Right ventricle myocardium inferior (tissue), 1 donor: ENCODE measurements around the gene COL5A3. TPM values are rescaled to one million over a fixed set of nuclear protein-coding genes. Genes with fewer than 3 reads are reported as not detected.

Source experiments
- ATAC-seq: fragments of 200-7000 bp; cut with Tn5 transposase; one replicate; pipeline ENCODE4 v1.9.1; 2020; ENCODE audit warnings: mild to moderate bottlenecking, moderate library complexity
- DNase-seq: peaks from one replicate; pipeline ENCODE4 v3.0.0; 2021; ENCODE audit errors: missing footprints
- intact Hi-C: fragments of 100-400 bp; cut with DNase I; formaldehyde crosslinking; loops from one replicate; pipeline ENCODE4 v1.11.0; 2022
- total RNA-seq: library from RNA; stranded (reverse); fragmentation: NEBNext Ultra II Directional; extraction: Animal tissue kit (Norgen Biotek cat#: 25700); gene quantifications from one replicate; pipeline ENCODE4 v1.2.1, GENCODE V29; 2021
- donor health status: DM: no; HTN: yes; CAD: no; lungs with severe emphysema.

COL5A3 gene
- total RNA-seq, 1 donor from 2014 or later, result 10.4 TPM

GRCh38 chr19:9991425-9992191, 18.7 kb downstream of the COL5A3 start:
- intact Hi-C loops, result no loop called here
- DNase-seq (no peak), ATAC-seq (no peak)

DNA sequence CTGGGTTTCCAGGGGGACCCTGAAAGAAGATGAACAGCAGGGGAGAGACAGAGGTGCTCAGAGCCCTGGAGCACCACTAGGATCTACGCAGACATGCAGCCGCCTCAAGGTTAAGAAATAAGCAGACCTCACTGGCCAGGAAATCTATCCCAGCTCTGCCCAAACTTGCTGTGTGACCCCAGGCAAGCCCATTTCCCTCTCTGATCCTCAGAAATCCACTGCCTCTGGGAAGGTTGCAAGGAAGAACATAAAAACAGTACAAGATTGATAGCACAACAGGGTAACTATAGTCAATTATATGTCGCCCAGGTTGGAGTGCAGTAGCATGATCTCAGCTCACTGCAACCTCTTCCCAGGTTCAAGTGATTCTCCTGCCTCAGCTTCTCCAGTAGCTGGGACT, 20.8 kb downstream of the COL5A3 start:
- ATAC-seq (no peak), DNase-seq (no peak)
- intact Hi-C loops, result no loop called here

GRCh38 chr19:9986787-9987281, 23.5 kb downstream of the COL5A3 start:
- intact Hi-C loops, result no loop called here
- ATAC-seq (peak; percentile 91), DNase-seq (no peak)

DNA sequence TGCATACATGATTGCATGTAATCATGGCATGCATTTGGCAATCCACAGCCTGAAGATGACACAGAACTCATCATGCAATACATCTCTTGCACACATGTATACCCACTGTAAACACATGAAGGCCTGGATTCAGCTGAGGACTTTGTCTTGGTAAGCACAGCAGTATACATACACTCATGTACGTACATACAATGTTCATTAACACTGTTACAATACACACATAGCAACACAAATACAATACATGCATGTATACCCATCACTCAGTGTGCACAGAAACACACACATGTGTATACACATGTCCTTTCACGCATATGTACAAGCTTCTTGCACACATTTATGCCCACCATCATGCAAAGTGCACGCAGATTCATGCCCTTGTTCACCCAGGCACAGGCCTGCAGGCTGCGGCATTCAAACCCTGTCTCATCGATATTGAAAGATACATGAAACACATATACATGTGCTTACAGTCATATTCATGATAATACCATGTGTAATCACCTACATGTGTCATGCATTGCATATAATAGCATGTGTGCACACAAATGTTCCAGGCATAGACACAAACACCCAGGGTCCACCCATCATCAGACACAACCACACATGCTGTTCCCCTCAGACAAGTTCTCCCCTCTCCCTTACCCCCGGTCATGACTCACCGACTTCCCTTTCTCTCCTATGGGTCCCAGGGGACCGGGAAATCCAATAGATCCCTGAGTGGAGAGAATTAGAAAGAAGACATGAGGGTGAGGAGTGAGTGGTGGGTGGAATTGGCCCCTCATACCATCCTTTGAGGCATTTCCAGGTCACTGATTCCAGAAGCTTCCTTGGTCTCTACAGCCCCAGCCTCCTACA, 28.7 kb downstream of the COL5A3 start:
- ATAC-seq (no peak), DNase-seq (no peak)
- intact Hi-C loops, result no loop called here

GRCh38 chr19:9972103-9972502, 38.2 kb downstream of the COL5A3 start:
- intact Hi-C loops, result no loop called here
- ATAC-seq, result no peak
- no peak for DNase-seq

GRCh38 chr19:9971166-9971897, 39.0 kb downstream of the COL5A3 start:
- no peak for DNase-seq
- intact Hi-C loops, result no loop called here
- ATAC-seq, result no peak

GRCh38 chr19:9970481-9970880, 39.8 kb downstream of the COL5A3 start:
- ATAC-seq, result no peak
- intact Hi-C loops, result no loop called here
- DNase-seq, result no peak

- DNase-seq (no peak), ATAC-seq (no peak)
- intact Hi-C loops, result no loop called here
Observed at GRCh38 chr19:9969688-9969975, 40.7 kb downstream of the COL5A3 start.

DNA sequence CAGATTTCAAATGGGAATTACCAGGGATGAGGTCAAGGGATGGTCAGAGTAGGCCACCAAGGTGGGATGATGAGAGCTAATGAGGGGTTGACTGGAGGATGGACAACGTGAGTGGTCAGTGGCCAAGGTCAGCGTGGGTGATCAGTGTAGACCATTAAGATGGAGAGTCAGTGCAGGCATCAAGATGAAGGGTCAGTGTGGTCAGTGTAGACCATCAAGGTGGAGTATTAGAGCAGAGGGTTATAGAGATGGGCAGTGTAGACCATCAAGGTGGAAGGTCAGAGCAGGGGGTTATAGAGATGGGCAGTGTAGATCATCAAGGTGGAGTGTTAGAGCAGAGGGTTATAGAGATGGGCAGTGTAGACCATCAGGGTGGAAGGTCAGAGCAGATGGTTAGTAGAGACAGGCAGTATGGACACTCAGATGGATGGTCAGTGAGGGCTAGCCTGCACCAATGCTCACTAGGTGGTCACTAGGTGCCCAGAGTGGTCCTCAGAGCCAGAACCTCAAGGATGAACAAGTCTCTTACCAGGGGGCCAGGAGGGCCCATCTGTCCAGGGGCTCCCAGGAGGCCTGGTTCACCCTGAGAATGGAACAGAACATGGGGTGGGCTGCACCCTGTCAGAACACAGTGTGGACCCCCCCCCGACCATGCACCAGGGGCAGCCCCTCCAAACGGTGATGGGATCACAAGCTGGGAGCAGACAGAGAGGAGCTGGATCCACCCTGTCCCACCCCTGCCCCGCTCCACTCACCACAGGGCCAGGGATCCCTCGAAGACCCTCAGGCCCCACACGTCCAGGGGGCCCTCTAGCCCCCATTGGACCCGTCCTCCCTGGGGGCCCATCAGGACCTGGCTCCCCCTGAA, 41.2 kb downstream of the COL5A3 start:
- intact Hi-C loops, result no loop called here
- no peak for ATAC-seq

DNA sequence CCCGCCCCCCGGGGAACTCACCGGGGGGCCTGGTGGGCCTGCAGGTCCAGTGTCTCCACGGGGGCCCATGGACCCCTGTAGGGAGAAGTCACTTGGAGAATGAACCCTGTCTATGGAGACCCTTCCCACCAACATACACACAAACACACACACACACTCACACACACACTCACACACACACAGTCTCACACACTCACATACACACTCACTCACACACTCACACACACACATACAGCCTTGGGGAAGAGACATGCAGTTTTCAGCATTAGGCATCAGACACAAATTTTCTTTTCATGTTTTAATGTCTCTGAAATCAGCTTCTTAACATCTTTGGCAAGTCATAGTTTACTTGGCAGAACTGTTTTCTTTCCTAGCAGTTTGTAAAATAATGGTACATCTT, 43.0 kb downstream of the COL5A3 start:
- DNase-seq (no peak), ATAC-seq (no peak)
- intact Hi-C loops, result no loop called here

More for the DNA sequence above, 41.2 kb downstream of the COL5A3 start:
- no peak for DNase-seq

DNA sequence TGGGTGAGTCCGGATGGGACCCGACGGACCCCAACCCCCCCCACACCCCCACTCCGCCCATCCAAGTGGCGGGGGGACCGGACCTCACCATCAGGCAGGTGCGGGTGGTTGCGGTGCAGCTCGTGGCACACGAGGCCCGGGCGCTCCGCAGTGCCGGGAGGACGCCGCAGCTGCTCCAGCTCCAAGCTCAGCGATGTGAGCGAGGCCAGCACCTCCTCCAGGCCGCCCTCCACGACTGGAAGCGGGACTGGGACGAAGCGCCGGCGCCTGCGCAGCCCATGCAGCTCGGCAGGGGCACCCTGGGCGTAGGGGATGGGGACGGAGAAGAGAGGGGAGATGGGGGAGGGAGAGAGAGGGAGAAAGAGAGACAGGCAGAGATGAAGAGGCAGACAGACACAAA, 43.9 kb downstream of the COL5A3 start:
- intact Hi-C loops, result no loop called here
- no peak for ATAC-seq
- DNase-seq, result no peak

DNA sequence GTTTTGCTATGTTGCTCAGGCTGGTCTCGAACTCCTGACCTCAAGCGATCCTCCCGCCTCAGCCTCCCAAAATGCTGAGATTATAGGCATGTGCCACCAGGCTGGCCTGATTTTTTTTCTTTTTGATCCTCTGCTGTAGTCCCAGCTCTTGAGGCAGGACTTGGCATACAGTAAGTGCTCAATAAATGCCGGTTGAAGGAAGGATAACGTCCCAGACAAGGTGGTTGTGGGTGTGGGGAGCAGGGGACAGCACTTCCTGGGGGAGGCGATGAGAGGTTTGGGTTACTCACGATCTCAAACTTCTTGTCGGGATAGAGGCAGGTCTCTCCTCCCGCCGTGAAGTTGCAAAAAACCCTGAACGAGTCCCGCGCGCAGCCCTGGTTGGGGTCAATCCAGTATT, 44.3 kb downstream of the COL5A3 start:
- DNase-seq, result no peak
- no peak for ATAC-seq
- intact Hi-C loops, result no loop called here

- ATAC-seq, result no peak
- intact Hi-C loops, result no loop called here
Observed at GRCh38 chr19:9962623-9963290, 47.5 kb downstream of the COL5A3 start.

DNA sequence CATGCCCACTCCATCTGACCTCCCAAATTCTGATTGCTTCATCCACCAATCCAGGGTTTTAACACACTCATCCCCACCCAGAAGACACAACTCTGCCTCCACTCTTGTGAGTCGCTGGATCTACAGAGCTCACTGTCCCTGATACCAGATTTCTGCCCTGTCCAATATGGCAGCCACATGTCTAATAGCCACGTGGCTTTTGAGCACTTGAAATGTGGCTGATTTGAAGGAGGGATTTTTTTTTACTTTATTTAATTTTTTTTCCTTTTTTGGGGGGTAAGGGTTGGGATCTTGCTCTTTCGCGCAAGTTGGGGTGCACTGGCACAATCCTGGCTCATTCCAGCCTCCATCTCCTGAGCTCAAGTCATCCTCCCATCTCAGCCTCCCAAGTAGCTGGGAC, 49.2 kb downstream of the COL5A3 start:
- no peak for ATAC-seq
- intact Hi-C loops, result no loop called here
- no peak for DNase-seq

More at GRCh38 chr19:9962623-9963290, 47.5 kb downstream of the COL5A3 start:
- no peak for DNase-seq

DNA sequence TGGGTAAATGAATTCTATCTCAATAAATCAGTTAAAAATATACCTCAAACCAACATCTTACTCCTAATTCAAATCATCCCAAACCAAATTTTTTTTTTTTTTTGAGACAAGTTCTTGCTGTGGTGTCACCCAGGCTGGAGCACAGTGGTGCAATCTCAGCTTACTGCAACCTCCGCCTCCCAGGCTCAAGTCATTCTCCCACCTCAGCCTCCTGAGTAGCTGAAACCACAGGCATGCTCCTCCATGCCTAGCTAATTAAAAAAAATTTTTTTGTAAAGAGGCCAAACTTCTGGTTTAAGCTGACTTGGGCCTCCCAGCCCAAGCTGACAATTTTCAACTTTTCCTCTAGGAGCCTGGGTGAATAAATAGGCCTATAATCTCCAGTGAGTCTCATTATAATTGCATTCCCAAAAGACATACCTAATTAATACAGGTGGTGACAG, 51.9 kb downstream of the COL5A3 start:
- no peak for DNase-seq
- intact Hi-C loops, result no loop called here
- ATAC-seq, result no peak

DNA sequence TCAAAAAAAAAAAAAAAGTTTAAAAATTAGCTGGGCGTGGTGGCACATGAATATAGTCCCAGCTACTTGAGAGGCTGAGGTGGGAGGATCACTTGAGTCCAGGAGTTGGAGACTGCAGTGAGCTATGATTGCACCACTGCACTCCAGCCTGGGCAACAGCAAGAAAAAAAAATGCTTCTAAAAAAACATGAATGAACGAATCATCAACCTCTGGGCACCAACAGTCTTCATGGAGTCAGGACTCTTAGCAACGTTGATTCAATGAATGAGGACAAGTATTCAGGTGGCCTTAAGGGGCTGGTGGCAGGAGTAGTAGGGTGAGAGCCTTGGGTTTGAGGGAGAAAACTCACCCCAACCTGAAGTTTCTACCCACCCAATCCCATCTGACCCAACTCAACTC, 53.3 kb downstream of the COL5A3 start:
- ATAC-seq (no peak), DNase-seq (no peak)
- intact Hi-C loops, result no loop called here

GRCh38 chr19:9953802-9954542, 56.3 kb downstream of the COL5A3 start:
- ATAC-seq (no peak), DNase-seq (no peak)
- intact Hi-C loops, result no loop called here
